Activated naive CD8-positive, alpha-beta T cell treated with anti-CD3 and anti-CD28 coated beads for 36 hours (primary cell): ENCODE data around the gene WDFY4. TPM values are rescaled to one million over a fixed set of nuclear protein-coding genes. Genes with fewer than 3 reads are reported as not detected.

Experiments
- DNase-seq: peaks from one replicate; pipeline ENCODE4 v3.0.0; 2021
- H3K27ac Mint-ChIP-seq: one replicate; pipeline ENCODE4 v1.8.0; 2022; ENCODE audit warnings: mild to moderate bottlenecking, moderate library complexity, mixed read lengths
- H3K27me3 Mint-ChIP-seq: one replicate; pipeline ENCODE4 v1.8.0; 2022; ENCODE audit warnings: mild to moderate bottlenecking, mixed read lengths
- H3K36me3 Mint-ChIP-seq: one replicate; pipeline ENCODE4 v1.8.0; 2021; ENCODE audit warnings: mild to moderate bottlenecking, mixed read lengths
- H3K4me1 Mint-ChIP-seq: one replicate; pipeline ENCODE4 v1.8.0; 2021; ENCODE audit warnings: mixed read lengths
- H3K4me3 Mint-ChIP-seq: one replicate; pipeline ENCODE4 v1.8.0; 2022; ENCODE audit warnings: mild to moderate bottlenecking, moderate library complexity, mixed read lengths
- H3K9me3 Mint-ChIP-seq: one replicate; pipeline ENCODE4 v1.8.0; 2022; ENCODE audit warnings: mixed read lengths
- total RNA-seq, 2 experiments: library from RNA; stranded (reverse); gene quantifications; one replicate each; pipeline ENCODE4 v1.2.3, GENCODE V29; 2021

The WDFY4 gene
- total RNA-seq, 2 experiments from 2014 or later = 0.93 to 1.2 TPM

DNA sequence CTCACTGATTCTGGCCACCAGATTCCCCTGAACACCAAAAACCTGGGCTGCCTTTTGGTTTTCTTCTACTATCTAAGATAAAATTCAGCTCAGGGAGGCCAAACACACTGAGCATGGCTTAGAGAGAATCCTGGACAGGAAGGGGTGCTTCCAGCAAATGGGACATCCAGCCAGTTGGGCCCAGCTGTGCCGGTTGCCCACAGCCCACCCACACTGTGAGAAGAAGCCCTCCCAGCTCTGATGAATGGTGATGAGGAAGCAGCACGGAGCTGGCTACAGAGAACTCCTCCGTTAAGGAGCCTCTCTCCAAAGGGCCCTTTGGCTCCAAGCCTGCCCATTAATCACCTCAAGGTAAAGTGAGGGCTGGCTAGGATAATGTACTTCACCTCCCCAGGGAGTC, 239.1 kb downstream of the WDFY4 start:
- Mint-ChIP-seq H3K36me3 (no peaks in the 10 kb centered on the region), H3K4me1 (no peaks in the 10 kb centered on the region), H3K4me3 (no peak overlapping the region), H3K27ac (no peak overlapping the region), H3K9me3 (no peaks in the 10 kb centered on the region), H3K27me3 (no peaks in the 10 kb centered on the region)
- DNase-seq = no peak

- Mint-ChIP-seq H3K9me3 (no peaks in the 10 kb centered on the region), H3K27me3 (peaks cover 3% of the 10 kb centered on the region), H3K36me3 (no peaks in the 10 kb centered on the region), H3K4me3 (no peak overlapping the region), H3K4me1 (no peaks in the 10 kb centered on the region), H3K27ac (no peak overlapping the region)
- DNase-seq = no peak
Observed at GRCh38 chr10:48924988-48925387, 240.3 kb downstream of the WDFY4 start.

- Mint-ChIP-seq H3K4me3 (no peak overlapping the region), H3K9me3 (no peaks in the 10 kb centered on the region), H3K27ac (no peak overlapping the region), H3K27me3 (peaks cover 3% of the 10 kb centered on the region), H3K36me3 (no peaks in the 10 kb centered on the region), H3K4me1 (no peaks in the 10 kb centered on the region)
- no peak for DNase-seq
Observed at GRCh38 chr10:48926255-48926654, 241.6 kb downstream of the WDFY4 start.

- DNase-seq = no peak
- no peaks in the 10 kb centered on the region for H3K4me1 Mint-ChIP-seq
- no peak overlapping the region for H3K27ac Mint-ChIP-seq
- H3K9me3 Mint-ChIP-seq = no peaks in the 10 kb centered on the region
- H3K4me3 Mint-ChIP-seq = no peak overlapping the region
- peaks cover 3% of the 10 kb centered on the region for H3K27me3 Mint-ChIP-seq
- no peaks in the 10 kb centered on the region for H3K36me3 Mint-ChIP-seq
Observed at GRCh38 chr10:48926764-48927540, 242.3 kb downstream of the WDFY4 start.

- H3K9me3 Mint-ChIP-seq = no peaks in the 10 kb centered on the region
- DNase-seq = no peak
- no peaks in the 10 kb centered on the region for H3K4me1 Mint-ChIP-seq
- no peak overlapping the region for H3K27ac Mint-ChIP-seq
- no peak overlapping the region for H3K4me3 Mint-ChIP-seq
- no peaks in the 10 kb centered on the region for H3K36me3 Mint-ChIP-seq
- H3K27me3 Mint-ChIP-seq = peaks cover 3% of the 10 kb centered on the region
Observed at GRCh38 chr10:48929413-48929990, 244.8 kb downstream of the WDFY4 start.

- no peak for DNase-seq
- H3K36me3 Mint-ChIP-seq = no peaks in the 10 kb centered on the region
- H3K4me3 Mint-ChIP-seq = no peak overlapping the region
- no peaks in the 10 kb centered on the region for H3K4me1 Mint-ChIP-seq
- H3K9me3 Mint-ChIP-seq = no peaks in the 10 kb centered on the region
- peaks cover 3% of the 10 kb centered on the region for H3K27me3 Mint-ChIP-seq
- no peak overlapping the region for H3K27ac Mint-ChIP-seq
Observed at GRCh38 chr10:48931188-48931587, 246.5 kb downstream of the WDFY4 start.

GRCh38 chr10:48932831-48933664, 248.4 kb downstream of the WDFY4 start:
- H3K9me3 Mint-ChIP-seq = no peaks in the 10 kb centered on the region
- no peak overlapping the region for H3K4me3 Mint-ChIP-seq
- H3K36me3 Mint-ChIP-seq = no peaks in the 10 kb centered on the region
- H3K4me1 Mint-ChIP-seq = no peaks in the 10 kb centered on the region
- H3K27me3 Mint-ChIP-seq = peaks cover 3% of the 10 kb centered on the region
- no peak overlapping the region for H3K27ac Mint-ChIP-seq
- DNase-seq = no peak

DNA sequence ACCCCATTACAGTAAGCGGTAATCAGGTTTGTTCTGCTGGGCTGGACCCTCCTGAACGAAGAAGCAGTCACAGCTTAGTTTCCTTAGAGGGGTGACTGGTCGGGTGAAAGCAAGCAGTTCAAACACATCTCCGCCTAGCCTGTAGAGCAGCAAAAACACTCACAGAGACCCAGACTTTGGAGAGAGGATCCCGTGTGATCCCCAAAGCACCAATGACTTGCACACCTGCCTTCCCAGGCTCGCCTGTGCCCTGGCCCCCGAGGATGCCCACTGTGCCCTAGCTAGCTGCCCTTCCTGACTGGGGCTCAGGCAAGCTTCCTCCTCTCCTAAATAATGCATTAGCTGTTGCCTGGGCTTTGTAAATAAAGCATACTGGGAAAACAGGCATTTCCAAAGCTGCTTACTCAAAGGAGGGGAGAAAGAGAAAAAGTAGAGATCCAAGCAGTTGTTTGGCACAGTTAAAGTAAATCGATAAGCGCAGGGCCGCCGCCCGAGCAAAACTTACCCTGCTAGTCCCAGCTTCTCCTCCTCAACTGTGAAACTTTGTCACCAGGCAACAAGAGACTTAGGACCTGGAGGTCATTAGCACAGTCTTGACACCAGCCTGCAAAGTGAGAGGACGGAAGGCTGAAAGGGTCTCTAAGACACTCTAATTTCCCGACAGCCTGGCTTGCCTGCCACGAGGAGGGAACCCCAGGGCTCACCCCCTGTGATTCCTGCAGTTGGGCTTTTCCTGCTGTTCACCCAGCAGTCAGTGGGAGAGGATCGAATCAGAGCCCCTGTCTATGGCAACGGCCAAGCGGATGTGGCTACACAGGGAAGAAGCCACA, 250.2 kb downstream of the WDFY4 start:
- DNase-seq = no peak
- Mint-ChIP-seq H3K4me3 (no peak overlapping the region), H3K4me1 (no peaks in the 10 kb centered on the region), H3K9me3 (no peaks in the 10 kb centered on the region), H3K36me3 (no peaks in the 10 kb centered on the region), H3K27me3 (no peaks in the 10 kb centered on the region), H3K27ac (no peak overlapping the region)

DNA sequence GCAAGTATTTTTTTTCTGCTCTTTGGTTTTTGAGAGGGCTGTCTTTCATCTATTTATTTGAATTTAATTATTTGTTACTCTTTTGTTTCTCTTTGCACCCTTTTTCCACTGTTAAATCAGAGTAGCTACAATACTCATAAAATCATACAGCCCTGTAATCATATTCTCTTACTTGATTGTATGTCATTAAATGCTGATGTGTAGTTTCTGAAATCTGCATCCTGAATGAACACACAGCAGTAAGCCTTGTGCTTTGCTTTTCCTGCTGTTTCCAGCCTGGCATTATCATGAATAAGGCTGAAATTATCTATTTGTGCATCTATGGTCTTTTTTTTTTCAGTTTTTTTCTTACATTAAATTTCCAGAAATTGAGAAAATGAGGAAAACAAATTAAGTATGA, 250.9 kb downstream of the WDFY4 start:
- no peaks in the 10 kb centered on the region for H3K9me3 Mint-ChIP-seq
- no peak for DNase-seq
- no peaks in the 10 kb centered on the region for H3K27me3 Mint-ChIP-seq
- no peak overlapping the region for H3K27ac Mint-ChIP-seq
- no peaks in the 10 kb centered on the region for H3K36me3 Mint-ChIP-seq
- no peak overlapping the region for H3K4me3 Mint-ChIP-seq
- H3K4me1 Mint-ChIP-seq = no peaks in the 10 kb centered on the region

GRCh38 chr10:48937796-48938195, 253.1 kb downstream of the WDFY4 start:
- Mint-ChIP-seq H3K27ac (no peak overlapping the region), H3K36me3 (no peaks in the 10 kb centered on the region), H3K27me3 (no peaks in the 10 kb centered on the region), H3K9me3 (no peaks in the 10 kb centered on the region), H3K4me1 (no peaks in the 10 kb centered on the region), H3K4me3 (no peak overlapping the region)
- DNase-seq = no peak

GRCh38 chr10:48938281-48938680, 253.6 kb downstream of the WDFY4 start:
- Mint-ChIP-seq H3K36me3 (no peaks in the 10 kb centered on the region), H3K4me3 (no peak overlapping the region)
- no peak for DNase-seq

GRCh38 chr10:48938990-48939536, 254.4 kb downstream of the WDFY4 start:
- no peaks in the 10 kb centered on the region for H3K36me3 Mint-ChIP-seq
- no peaks in the 10 kb centered on the region for H3K27me3 Mint-ChIP-seq
- H3K4me3 Mint-ChIP-seq = no peak overlapping the region
- H3K9me3 Mint-ChIP-seq = no peaks in the 10 kb centered on the region
- H3K4me1 Mint-ChIP-seq = no peaks in the 10 kb centered on the region
- DNase-seq = no peak
- H3K27ac Mint-ChIP-seq = no peak overlapping the region

More at GRCh38 chr10:48938281-48938680, 253.6 kb downstream of the WDFY4 start:
- Mint-ChIP-seq H3K9me3 (no peaks in the 10 kb centered on the region), H3K27me3 (no peaks in the 10 kb centered on the region), H3K27ac (no peak overlapping the region), H3K4me1 (no peaks in the 10 kb centered on the region)

GRCh38 chr10:48939790-48940325, 255.2 kb downstream of the WDFY4 start, which contains the start of gene LRRC18:
Gene LRRC18 (minus strand): TSS chr10:48939840. CDS start chr10:48914155, 25,685 bp downstream.
- Mint-ChIP-seq H3K27ac (no peak within 1 kb of the TSS), H3K9me3 (no peaks in the 10 kb centered on the region), H3K4me3 (no peak within 1 kb of the TSS), H3K27me3 (no peaks in the 10 kb centered on the region), H3K36me3 (no peaks in the 10 kb centered on the region), H3K4me1 (no peaks in the 10 kb centered on the region)
- DNase-seq = no peak

DNA sequence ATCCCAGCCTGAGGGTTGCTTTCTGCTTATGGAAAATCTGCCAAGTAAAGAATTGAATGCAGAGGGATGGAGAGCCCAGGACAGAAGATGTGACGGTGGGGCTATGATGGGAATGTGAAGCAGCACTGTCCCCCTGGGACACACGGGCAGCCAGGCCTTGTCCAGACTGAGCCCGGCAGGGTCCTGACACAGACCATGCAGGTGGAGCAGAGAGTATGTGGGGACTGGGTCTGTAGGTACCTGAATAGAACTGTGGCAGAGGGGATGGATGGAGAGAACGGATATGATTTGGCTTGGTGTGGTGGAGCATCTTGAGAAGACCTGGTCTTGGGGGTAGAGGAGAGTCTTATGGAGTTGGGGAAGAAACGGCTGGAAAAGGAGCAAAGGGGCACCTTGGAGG, 255.7 kb downstream of the WDFY4 start:
- no peak overlapping the region for H3K27ac Mint-ChIP-seq
- no peaks in the 10 kb centered on the region for H3K9me3 Mint-ChIP-seq
- no peak for DNase-seq
- no peaks in the 10 kb centered on the region for H3K27me3 Mint-ChIP-seq
- H3K36me3 Mint-ChIP-seq = no peaks in the 10 kb centered on the region
- H3K4me3 Mint-ChIP-seq = no peak overlapping the region
- H3K4me1 Mint-ChIP-seq = no peaks in the 10 kb centered on the region
